HG03196 (cell line): ENCODE results near the gene KIR2DL1.
"Not testable (repeated sequence)": the region's sequence is repeated elsewhere in the genome, so short reads cannot be mapped to it uniquely, and the experiment has no call there.

Experiments used
- ATAC-seq: cut with Tn5 transposase; IDR thresholded peaks from one replicate; pipeline ENCODE4 v1.9.1; 2021; ENCODE audit not compliant: unreplicated experiment

KIR2DL1 gene

GRCh38 chr19:54817670-54818536 is 48.3 kb downstream of the KIR2DL1 start:
- no peak for ATAC-seq

GRCh38 chr19:54824416-54824815 is 54.8 kb downstream of the KIR2DL1 start:
- ATAC-seq: not testable (repeated sequence)

DNA sequence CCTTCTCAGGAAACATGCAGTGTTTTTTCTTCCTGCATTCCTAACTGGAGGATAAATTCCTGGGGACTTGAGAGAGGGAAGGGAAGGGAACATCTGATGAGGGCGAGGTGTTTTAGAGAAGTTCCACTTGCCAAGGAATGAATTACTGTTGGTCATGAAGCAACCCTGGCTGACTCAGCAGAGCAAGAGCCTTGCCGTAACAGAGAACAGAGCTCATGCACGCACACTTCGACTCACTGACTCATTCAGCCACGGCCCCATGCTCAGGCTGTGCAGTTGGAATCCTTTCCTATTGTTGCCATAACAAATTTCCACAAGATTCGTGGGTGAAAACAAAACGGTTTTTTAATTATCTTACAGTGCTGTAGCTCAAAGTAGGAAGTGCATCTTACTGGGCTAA is 55.7 kb downstream of the KIR2DL1 start:
- ATAC-seq: not testable (repeated sequence)

DNA sequence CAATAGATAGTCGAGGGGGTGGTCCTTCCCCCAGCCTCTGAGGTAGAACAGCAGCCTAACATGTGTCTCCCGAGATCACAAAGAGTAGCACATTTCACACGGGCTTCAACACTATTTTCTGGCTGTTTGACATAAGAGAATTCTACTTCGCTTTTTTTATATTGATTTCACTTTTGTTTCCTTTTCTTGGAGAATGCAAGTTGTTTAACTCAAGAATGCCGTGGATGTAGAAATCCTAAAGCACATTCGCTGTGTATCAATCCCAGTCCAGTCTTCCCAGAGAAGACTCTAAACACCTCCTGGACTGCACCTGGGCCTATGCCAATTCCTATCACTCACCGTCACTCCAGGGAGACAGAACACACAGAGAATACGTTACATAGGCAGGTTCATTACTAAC is 58.5 kb downstream of the KIR2DL1 start:
- not testable (repeated sequence) for ATAC-seq

DNA sequence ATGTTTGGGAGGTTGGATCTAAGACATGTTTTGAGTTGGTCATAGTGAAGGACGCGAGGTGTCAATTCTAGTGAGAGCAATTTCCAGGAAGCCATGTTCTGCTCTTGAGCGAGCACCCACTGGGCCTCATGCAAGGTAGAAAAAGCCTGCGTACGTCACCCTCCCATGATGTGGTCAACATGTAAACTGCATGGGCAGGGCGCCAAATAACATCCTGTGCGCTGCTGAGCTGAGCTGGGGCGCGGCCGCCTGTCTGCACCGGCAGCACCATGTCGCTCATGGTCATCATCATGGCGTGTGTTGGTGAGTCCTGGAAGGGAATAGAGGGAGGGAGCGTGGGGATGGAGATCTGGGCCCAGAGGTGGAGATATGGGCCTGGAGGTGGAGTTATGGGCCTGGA is 62.9 kb downstream of the KIR2DL1 start, which contains the start of gene KIR2DS4:
Gene KIR2DS4, plus strand, starts transcription at position 181 of the 400 bp plus-strand sequence.
- not testable (repeated sequence) for ATAC-seq
